ENCODE data around the gene ZFPM1. TPM values are rescaled to one million over a fixed set of nuclear protein-coding genes. Genes with fewer than 3 reads are reported as not detected.

ZFPM1 gene
- total RNA-seq, 2 donors from 2014 or later: 1.7 to 2.4 TPM

DNA sequence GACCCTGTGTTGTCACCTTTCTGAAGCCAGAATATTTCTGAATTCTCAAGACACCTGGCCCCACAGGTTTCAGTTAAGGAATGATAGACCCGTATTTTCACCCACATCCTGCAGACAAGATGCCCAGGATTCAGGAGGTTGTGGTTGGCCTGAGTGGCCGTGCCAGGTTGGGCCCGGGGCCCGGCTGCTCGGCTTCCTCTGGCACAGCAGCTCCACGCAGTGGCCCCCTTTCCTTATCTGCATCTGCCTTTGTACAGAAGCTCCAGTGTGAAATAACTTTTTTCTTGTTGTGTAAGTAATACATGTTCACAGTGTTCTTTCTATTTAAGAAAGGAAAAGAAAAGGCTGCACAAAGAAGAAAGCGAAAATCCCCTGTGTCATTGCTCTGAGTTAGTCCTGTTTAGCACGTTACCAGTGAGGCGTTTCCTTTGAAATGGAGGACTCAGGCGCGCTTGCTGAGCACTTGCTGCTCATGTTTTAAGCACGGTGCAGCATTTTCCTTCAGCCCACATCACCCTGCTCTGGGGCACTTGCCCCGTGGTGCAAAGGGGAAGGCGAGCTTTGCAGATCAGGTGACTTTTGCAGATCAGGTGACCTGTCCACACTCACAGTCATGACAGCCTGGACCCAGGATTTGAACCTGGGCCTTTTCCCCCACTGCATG, 130.0 kb downstream of the ZFPM1 start:
- Histone ChIP-seq H3K4me1 (no peaks in the 10 kb centered on the region), H3K27ac (no peak overlapping the region), H3K36me3 (peaks cover 54% of the 10 kb centered on the region), H3K9me3 (no peaks in the 10 kb centered on the region), H3K4me3 (no peak overlapping the region), H3K27me3 (no peaks in the 10 kb centered on the region)
- no peak for TF ChIP-seq CTCF (IDR thresholded peaks at IDR 0.05)
- DNase-seq (ENCODE audit: low spot score): no peak

- H3K27ac ChIP-seq: no peak overlapping the region
- H3K4me1 ChIP-seq: no peaks in the 10 kb centered on the region
- H3K4me3 ChIP-seq: no peak overlapping the region
- peaks cover 59% of the 10 kb centered on the region for H3K36me3 ChIP-seq
- DNase-seq (ENCODE audit: low spot score): no peak
- no peaks in the 10 kb centered on the region for H3K27me3 ChIP-seq
- H3K9me3 ChIP-seq: no peaks in the 10 kb centered on the region
- TF ChIP-seq CTCF (IDR thresholded peaks at IDR 0.05): no peak
These were observed 131.6 kb downstream of the ZFPM1 start for GRCh38 chr16:88584676-88585075.

DNA sequence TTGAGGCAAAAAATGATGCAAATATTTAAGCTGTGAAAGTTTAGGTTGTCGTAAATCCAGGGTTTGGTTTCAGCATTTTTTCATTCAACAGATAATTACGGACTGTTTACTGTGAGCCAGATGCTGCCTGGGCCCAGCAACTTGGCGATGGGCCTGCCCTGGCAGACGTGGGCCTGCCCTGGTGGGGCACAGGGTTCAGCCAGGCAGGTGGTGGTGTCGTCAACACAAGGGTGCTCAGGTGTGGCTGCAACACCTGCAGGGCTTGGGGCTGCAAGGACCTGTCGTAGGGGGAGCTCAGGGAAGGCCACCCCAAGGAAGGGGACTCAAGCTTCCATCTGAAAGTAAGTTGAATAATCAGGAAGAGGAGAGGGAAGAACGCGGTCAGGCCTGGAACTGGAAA, 132.2 kb downstream of the ZFPM1 start:
- peaks cover 58% of the 10 kb centered on the region for H3K36me3 ChIP-seq
- H3K9me3 ChIP-seq: no peaks in the 10 kb centered on the region
- no peak for TF ChIP-seq CTCF (IDR thresholded peaks at IDR 0.05)
- H3K4me3 ChIP-seq: no peak overlapping the region
- no peaks in the 10 kb centered on the region for H3K27me3 ChIP-seq
- no peaks in the 10 kb centered on the region for H3K4me1 ChIP-seq
- H3K27ac ChIP-seq: no peak overlapping the region
- no peak for DNase-seq (ENCODE audit: low spot score)

DNA sequence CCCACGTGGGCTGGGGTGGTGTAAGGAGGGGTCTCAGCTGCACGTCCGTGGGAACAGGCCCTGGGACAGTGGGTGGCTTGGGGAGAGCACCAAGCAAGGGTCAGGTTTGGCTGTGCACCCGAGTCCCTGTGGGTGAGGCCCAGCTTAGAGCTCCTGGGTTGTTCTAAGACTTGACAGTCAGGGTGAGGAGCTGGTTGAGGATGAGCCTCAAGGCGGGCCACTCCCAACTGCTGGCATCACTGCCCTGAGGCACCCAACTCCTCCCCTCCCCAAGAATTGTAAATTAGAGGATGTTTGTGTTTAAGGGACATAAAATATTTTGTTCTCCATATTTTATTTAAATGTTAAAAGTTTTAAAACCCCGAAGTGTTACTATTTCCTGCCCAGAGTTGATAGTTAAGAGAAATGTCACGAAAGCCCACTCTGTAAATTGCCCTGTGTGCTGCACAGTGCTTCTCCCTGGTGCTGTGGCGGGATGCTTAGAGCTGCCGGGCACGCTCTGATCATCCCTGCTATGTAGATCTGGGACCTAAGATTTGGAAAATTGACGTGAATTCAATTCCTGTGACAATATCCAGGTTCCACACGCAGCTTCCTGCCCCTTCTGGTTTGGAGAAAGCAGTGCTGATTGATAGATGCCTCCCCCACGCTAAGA, 133.0 kb downstream of the ZFPM1 start:
- Histone ChIP-seq H3K4me1 (no peaks in the 10 kb centered on the region), H3K36me3 (peaks cover 50% of the 10 kb centered on the region), H3K4me3 (no peak overlapping the region), H3K27me3 (no peaks in the 10 kb centered on the region), H3K27ac (no peak overlapping the region), H3K9me3 (no peaks in the 10 kb centered on the region)
- no peak for TF ChIP-seq CTCF (IDR thresholded peaks at IDR 0.05)
- no peak for DNase-seq (ENCODE audit: low spot score)

Small RNA genes lying within 50 kb of the gene (microRNA-seq; reads per million reads assigned to microRNA genes)
- gene MIR5189 (ENCODE audit: borderline number of aligned reads in 2 of 2, borderline replicate concordance in 1 of 2): 0 reads per million in 2 donors

Other genes starting within 250 kb of the ZFPM1 start
- gene ZNF469, start 70.3 kb upstream of the ZFPM1 start, total RNA-seq: under 1 TPM; 0.56 to 0.83 TPM
- 10 to 100 TPM in 1 of 2 donors, 1 to 10 TPM in 1; 7.9 to 10.0 TPM for gene ZC3H18, start 117.1 kb downstream of the ZFPM1 start, total RNA-seq
- not detected for gene IL17C, start 185.3 kb downstream of the ZFPM1 start, total RNA-seq
- gene CYBA, start 197.8 kb downstream of the ZFPM1 start, total RNA-seq: 100 to 1,000 TPM in 1 of 2 donors, 10 to 100 TPM in 1; 82.0 to 132 TPM
- gene MVD, start 209.8 kb downstream of the ZFPM1 start, total RNA-seq: 10 to 100 TPM; 21.5 to 23.1 TPM
- 1 to 10 TPM; 1.0 to 1.6 TPM for gene SNAI3, start 233.2 kb downstream of the ZFPM1 start, total RNA-seq